GM12801 (cell line): ENCODE measurements around the gene BRD7.

Experiments
- TF ChIP-seq, protein P1 (sequence below): IDR thresholded peaks from one replicate; pipeline ENCODE4 v1.5.1; 2011; ENCODE audit warnings: control low read depth; ENCODE audit not compliant: insufficient read length; ENCODE audit errors: extremely low read depth

The BRD7 gene

DNA sequence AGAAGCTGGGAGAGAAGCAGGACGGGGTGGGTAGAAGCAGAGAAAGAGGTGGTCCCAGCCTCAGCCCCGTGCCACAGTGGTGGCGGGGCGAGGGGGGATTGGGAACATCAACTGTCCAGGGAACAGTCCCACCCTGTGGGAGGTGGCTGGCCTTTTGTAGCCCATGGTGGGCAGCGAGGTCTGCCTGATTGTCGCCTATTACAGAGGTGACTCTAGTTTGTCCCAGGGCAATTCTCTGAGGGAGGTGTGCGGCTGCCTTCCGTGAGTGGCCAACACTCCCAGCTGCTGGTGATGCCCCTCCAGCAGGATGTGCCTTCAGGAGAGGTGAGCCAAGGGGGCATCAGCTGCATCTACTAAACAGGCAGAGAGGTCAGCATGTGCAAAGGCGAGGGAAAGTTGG, 5.0 kb upstream of the BRD7 start:
- TF ChIP-seq, protein P1, sequence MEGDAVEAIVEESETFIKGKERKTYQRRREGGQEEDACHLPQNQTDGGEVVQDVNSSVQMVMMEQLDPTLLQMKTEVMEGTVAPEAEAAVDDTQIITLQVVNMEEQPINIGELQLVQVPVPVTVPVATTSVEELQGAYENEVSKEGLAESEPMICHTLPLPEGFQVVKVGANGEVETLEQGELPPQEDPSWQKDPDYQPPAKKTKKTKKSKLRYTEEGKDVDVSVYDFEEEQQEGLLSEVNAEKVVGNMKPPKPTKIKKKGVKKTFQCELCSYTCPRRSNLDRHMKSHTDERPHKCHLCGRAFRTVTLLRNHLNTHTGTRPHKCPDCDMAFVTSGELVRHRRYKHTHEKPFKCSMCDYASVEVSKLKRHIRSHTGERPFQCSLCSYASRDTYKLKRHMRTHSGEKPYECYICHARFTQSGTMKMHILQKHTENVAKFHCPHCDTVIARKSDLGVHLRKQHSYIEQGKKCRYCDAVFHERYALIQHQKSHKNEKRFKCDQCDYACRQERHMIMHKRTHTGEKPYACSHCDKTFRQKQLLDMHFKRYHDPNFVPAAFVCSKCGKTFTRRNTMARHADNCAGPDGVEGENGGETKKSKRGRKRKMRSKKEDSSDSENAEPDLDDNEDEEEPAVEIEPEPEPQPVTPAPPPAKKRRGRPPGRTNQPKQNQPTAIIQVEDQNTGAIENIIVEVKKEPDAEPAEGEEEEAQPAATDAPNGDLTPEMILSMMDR: no peak

- TF ChIP-seq, protein P1: no peak
These were observed 4.5 kb upstream of the BRD7 start for GRCh38 chr16:50373345-50373701.

DNA sequence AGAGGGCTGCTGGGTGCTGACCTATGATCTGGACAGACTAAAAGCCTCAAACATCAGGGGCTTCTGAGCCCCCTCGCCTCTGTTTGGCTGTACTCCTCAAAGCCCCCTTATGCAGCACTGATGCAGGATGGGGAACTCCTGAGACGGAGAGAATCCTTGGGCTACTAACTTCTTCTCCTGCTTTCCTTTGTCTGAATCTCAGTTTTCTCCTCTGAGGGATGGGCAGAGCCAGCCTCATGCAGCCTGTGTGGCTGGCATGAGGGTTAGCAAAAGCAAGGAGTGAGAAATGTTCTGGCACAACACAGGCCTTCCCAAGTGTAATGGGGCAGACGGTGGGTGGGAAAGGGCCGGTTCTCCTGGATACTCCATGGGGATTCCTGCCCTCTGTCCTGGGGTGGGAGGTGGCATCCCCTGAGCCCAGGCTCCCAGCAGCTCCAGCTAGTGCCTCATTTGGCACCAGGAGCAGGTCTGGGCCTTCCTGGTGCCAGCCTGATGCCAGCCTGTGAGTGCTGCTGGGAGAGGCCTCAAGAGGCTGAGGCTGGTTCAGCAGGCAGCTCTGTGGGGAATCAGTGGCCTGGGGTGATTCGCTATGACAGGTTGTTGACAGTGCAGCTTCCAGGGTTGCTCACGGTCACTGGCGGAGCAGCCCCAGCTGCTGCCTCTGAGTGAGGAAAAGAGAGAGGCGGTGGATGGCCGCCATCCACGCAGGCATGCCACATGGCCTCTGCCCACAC, 4.0 kb upstream of the BRD7 start:
- TF ChIP-seq, protein P1: no peak

- TF ChIP-seq, protein P1: no peak
These were observed 3.3 kb upstream of the BRD7 start for GRCh38 chr16:50371936-50372595.

DNA sequence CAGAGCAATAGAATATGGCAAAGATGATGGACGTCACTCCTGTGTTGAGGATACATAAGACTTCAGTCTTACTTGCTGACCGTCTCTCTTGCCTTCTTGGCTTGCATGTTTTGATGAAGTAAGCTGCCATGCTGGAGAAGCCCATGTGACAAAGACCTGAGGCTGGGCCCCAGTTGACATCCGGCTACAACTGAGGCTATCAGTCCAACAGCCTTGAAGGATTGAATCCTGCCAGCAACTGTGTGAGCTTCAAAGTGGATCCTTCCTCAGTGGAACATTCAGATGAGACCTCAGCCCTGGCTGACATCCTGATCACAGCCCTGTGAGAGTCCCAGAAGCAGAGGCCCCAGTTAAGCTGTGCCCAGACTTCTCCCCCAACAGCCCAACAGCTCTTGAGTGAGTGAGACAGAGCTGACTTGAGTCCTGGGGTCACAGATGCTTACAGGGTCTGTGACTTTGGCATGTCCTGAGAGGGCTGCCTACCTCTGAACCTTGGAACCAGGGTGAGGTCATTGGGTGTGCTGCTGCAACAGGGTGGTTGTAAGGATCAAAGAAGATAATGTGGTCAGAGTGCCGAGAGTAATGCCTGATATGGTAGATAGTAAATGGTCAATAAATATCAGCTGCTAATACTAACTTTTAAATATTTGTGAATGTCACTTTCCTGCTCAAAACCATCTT, 2.4 kb upstream of the BRD7 start:
- TF ChIP-seq, protein P1: no peak

- TF ChIP-seq, protein P1: no peak
These were observed 481 bp upstream of the BRD7 start for GRCh38 chr16:50369133-50369804.

DNA sequence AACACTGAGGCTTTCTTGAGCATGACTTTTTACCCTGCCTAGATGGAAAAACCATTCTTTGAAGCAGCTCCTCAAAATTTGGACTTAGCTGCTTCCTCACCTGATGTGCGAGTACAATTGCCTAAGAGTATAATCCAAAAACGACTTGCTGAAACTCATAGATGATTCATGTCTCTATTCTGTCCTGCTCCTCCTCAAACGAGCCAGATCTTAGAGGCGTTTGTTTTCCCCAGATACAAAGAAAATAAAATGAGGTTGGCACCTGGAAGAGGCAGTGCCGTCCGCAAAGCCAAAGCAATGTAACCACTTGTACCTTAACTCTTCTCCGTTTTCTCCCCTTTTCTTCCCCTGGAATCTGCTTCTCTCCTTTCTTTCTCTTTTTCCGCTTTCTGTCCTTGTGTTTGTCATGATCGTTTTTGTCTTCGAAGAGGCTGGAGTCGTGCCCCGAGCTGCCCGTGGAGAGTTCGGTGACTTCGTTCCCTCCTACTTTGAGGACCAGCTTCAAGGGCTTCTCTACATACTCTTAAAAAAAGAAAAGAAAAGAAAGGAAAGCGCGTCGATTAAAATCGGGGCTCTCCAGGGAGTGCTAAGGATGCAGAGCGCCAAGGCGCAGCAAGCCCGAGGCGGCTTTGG, 895 bp downstream of the BRD7 start:
- TF ChIP-seq, protein P1: no peak
